Pancreas (tissue), 10 donors: Measurements from ENCODE around the gene NUP93. TPM values are rescaled to one million over a fixed set of nuclear protein-coding genes. Genes with fewer than 3 reads are reported as not detected.

ENCODE experiments used
- ATAC-seq, 4 donors: fragments of 200-7000 bp; cut with Tn5 transposase; one replicate each; pipeline versions ENCODE4 v1.8.0 to v1.9.1; 2020; ENCODE audit warnings: mild to moderate bottlenecking in 4 of 4, moderate library complexity in 4 of 4
- DNase-seq, 6 donors: peaks; one replicate each; pipeline ENCODE4 v3.0.0-alpha.2; 2020
- FAIRE-seq: peaks from 2 replicates; lab custom pipeline; 2012; peaks lifted over from hg19 to GRCh38; lab: Jason Lieb, UNC
- H3K27ac ChIP-seq, 4 donors: fragments of 200-600 bp; sonication (generic); 1 replicate in 3 of 4; 2 replicates in 1 of 4; pipeline versions ENCODE4 v1.5.0 to v1.8.0; 2020
- H3K27me3 ChIP-seq, 4 donors: fragments of 200-600 bp; one replicate each; pipeline ENCODE4 v1.8.0; 2021
- H3K36me3 ChIP-seq, 3 donors: fragments of 200-600 bp; sonication (generic) in 1 of 3; one replicate each; pipeline versions ENCODE4 v1.5.0 to v1.8.0; 2020 to 2021
- H3K4me1 ChIP-seq, 3 donors: fragments of 200-600 bp; one replicate each; pipeline ENCODE4 v1.8.0; 2021
- H3K4me3 ChIP-seq, 4 donors: fragments of 200-600 bp; sonication (generic) in 2 of 4; one replicate each; pipeline versions ENCODE4 v1.5.0 to v1.8.0; 2020 to 2021
- H3K9me3 ChIP-seq, 4 donors: fragments of 200-600 bp; one replicate each; pipeline ENCODE4 v1.8.0; 2021
- WGBS, 2 donors: extraction: QIAGEN DNeasy Blood & Tissue Kit; methylation state at CpG; one replicate each; pipeline ENCODE4 v1.1.7; 2013; 5-methylcytosine and 5-hydroxymethylcytosine counted together
- intact Hi-C, 3 donors: fragments of 100-400 bp; cut with DNase I; formaldehyde crosslinking; loops; one replicate each; pipeline versions ENCODE4 v1.11.1 to v1.14.2; 2022
- polyA plus RNA-seq, 2 donors: library from polyadenylated mRNA; stranded (reverse); fragments of 200-250 nt; gene quantifications; one replicate each; pipeline ENCODE4 v1.2.3, GENCODE V29; 2013
- total RNA-seq, 6 donors: library from RNA; stranded (reverse); fragmentation: NEBNext Ultra II Directional in 4 of 6; extraction: Animal tissue kit (Norgen Biotek cat#: 25700) in 4 of 6; gene quantifications; one replicate each; pipeline versions ENCODE4 v1.2.1 to v1.2.4, GENCODE V29; 2021 to 2023
- TF ChIP-seq, protein P1 (sequence below), 4 donors: fragments of 200-600 bp; sonication (generic) in 3 of 4; IDR thresholded peaks; one replicate each; pipeline versions ENCODE4 v1.5.0 to v1.8.0; 2021; ENCODE audit warnings: antibody characterized with exemption in 4 of 4
- donor health status: healthy with polysubstance abuse.
- donor health status: DM: no; HTN: no; CAD: no; lungs with moderate emphysema.
- donor health status: DM: no; HTN: no; CAD: no.
- donor health status: control.
- donor health status: control.
- donor health status: Bipolar disorder and iron deficiency.
- donor health status: DM: yes; HTN: yes; CAD: no.
- donor health status: DM: no; HTN: no; CAD: no.
- donor health status: DM: no; HTN: no; CAD: no.
- donor health status: DM: yes; HTN: yes; CAD: no.

The NUP93 gene
- total and polyA plus RNA-seq, 8 donors: 13.1 to 31.4 (median 21.2) TPM

DNA sequence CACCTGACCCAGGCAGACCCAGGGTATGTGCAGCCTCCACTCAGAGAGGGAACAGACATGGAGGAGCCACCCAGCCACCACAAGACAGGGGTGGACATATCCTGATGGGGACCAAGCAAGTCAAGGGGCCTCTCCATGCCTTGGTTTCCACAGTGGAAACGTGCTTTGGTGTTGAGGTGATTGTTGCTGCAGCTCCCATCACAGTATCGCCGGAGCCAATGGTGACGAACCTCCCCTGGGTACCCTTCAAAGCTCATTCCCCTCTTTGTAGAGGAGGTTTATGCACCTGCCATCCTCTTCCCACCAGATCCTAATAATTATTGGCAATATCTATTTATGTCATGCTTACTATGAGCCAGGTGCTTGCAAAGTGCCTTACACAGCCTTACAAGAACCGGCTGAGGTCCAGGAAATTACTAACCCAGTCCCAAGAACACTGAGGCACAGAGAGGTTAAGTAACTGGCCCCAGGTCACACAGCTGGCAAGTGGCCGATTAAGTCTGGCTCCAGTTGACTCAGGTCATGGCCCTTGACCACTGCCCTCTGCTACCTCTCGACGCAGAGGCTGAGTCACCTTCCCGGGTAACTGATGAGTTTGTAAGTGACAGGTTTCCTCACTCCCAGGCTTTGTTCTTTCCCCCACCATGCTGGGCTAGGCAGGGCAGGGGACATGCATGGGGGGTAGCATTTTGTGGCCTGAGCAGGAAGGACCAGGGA, 155.7 kb downstream of the NUP93 start:
- FAIRE-seq (no peak), DNase-seq (no peak), ATAC-seq (no peak)
- Histone ChIP-seq H3K27ac (no peak overlapping the region), H3K9me3 (no peaks in the 10 kb centered on the region), H3K36me3 (no peaks in the 10 kb centered on the region), H3K4me3 (no peak overlapping the region), H3K4me1 (no peaks in the 10 kb centered on the region), H3K27me3 (no peaks in the 10 kb centered on the region)
- 75 to 78% methylated on average over 9 of the region's 9 CpGs for WGBS, 2 donors
- intact Hi-C loops: no loop called here
- TF ChIP-seq, protein P1, sequence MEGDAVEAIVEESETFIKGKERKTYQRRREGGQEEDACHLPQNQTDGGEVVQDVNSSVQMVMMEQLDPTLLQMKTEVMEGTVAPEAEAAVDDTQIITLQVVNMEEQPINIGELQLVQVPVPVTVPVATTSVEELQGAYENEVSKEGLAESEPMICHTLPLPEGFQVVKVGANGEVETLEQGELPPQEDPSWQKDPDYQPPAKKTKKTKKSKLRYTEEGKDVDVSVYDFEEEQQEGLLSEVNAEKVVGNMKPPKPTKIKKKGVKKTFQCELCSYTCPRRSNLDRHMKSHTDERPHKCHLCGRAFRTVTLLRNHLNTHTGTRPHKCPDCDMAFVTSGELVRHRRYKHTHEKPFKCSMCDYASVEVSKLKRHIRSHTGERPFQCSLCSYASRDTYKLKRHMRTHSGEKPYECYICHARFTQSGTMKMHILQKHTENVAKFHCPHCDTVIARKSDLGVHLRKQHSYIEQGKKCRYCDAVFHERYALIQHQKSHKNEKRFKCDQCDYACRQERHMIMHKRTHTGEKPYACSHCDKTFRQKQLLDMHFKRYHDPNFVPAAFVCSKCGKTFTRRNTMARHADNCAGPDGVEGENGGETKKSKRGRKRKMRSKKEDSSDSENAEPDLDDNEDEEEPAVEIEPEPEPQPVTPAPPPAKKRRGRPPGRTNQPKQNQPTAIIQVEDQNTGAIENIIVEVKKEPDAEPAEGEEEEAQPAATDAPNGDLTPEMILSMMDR (IDR thresholded peaks at IDR 0.05): no peak

DNA sequence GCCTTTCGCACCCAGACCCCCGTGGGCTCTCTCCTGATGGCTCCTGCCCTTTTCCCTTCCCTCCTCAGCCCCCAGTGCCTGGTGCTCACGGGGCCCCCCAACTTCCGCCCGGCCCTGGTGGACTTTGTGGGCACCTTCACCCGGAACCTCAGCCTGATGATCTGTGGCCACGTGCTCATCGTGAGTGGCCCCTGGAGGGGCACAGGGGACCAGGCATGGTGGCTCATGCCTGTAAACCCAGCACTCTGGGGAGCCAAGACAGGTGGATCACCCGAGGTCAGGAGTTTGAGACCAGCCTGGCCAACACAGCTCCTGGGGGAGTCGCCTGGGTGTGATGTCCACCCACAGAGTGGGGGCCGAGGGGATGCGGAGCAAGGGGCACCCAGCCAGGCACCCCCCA, 156.4 kb downstream of the NUP93 start:
- no peak for DNase-seq
- no peak for ATAC-seq
- intact Hi-C loops: no loop called here
- no peaks in the 10 kb centered on the region for H3K36me3 ChIP-seq
- no peaks in the 10 kb centered on the region for H3K27me3 ChIP-seq
- no peaks in the 10 kb centered on the region for H3K9me3 ChIP-seq
- no peaks in the 10 kb centered on the region for H3K4me1 ChIP-seq
- no peak for FAIRE-seq
- H3K4me3 ChIP-seq: no peak overlapping the region
- WGBS, 2 donors: 90 to 92% methylated on average over 11 to 12 of the region's 12 CpGs
- TF ChIP-seq, protein P1 (IDR thresholded peaks at IDR 0.05): no peak
- no peak overlapping the region for H3K27ac ChIP-seq

DNA sequence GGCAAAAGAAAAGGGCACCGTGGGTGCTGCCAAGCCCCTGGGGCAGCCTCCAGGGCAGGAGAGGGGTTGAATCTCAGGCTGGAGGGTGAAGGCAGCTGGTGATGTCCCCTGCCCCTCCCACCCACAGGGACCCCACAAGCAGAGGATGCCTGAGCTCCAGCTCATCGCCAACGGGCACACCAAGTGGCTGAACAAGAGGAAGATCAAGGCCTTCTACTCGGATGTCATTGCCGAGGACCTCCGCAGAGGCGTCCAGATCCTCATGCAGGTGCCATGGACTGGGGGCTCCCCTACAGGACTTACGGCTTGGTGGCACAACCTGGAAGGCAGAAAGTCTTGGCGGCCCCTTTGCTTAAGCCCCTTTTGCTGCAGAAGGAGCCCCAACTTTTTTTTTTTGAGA, 156.9 kb downstream of the NUP93 start:
- H3K4me1 ChIP-seq: no peaks in the 10 kb centered on the region
- H3K9me3 ChIP-seq: no peaks in the 10 kb centered on the region
- ATAC-seq: no peak
- no peak for DNase-seq
- H3K36me3 ChIP-seq: no peaks in the 10 kb centered on the region
- no peaks in the 10 kb centered on the region for H3K27me3 ChIP-seq
- 81% methylated on average over 9 of the region's 9 CpGs for WGBS, 2 donors
- TF ChIP-seq, protein P1 (IDR thresholded peaks at IDR 0.05): no peak
- H3K27ac ChIP-seq: no peak overlapping the region
- H3K4me3 ChIP-seq: no peak overlapping the region
- intact Hi-C loops: no loop called here
- FAIRE-seq: no peak

DNA sequence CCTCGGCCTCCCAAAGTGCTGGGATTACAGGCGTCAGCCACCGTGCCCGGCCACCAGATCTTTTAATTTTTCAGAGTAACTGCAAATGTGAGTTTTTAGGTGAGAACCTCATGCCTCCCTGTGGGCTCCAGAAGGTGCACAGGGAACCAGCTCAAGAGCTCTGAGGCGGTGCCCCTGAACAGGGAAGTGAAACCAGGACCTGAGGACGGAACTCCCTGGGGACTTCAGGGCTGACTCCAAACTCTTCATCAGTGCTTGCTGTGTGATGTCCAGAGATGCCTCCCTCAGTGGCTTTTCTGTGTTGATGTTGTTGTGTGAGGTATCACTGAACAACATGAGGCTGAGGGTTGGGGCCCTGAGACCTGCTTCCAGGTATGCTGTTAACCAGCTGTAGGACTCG, 158.9 kb downstream of the NUP93 start:
- Histone ChIP-seq H3K36me3 (no peaks in the 10 kb centered on the region), H3K4me3 (no peak overlapping the region), H3K4me1 (no peaks in the 10 kb centered on the region), H3K9me3 (no peaks in the 10 kb centered on the region), H3K27ac (no peak overlapping the region), H3K27me3 (no peaks in the 10 kb centered on the region)
- intact Hi-C loops: no loop called here
- DNase-seq: no peak
- TF ChIP-seq, protein P1 (IDR thresholded peaks at IDR 0.05): no peak
- WGBS, 2 donors: 93 to 96% methylated on average over 7 of the region's 7 CpGs
- peak in 1 of 4 donors; percentile 29 for ATAC-seq
- no peak for FAIRE-seq

DNA sequence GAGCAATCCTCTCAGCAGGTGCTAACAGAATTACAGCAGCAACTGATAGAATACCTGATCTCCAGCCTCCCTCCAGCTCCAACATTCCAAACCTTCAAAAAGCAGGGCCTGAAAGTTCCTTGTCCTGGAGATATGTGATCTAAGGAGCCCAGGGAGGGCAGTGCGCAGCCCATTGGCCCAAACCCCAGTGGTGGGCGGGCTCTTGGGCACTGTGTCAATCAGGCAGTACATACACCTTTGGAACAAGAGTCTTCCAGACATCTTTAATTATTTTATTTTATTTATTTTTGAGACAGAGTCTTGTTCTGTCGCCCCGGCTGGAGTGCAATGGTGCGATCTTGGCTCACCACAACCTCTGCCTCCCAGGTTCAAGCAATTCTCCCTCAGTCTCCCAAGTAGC, 159.3 kb downstream of the NUP93 start:
- TF ChIP-seq, protein P1 (IDR thresholded peaks at IDR 0.05): no peak
- H3K4me3 ChIP-seq: no peak overlapping the region
- no peaks in the 10 kb centered on the region for H3K9me3 ChIP-seq
- no peaks in the 10 kb centered on the region for H3K4me1 ChIP-seq
- WGBS, 2 donors: 93 to 96% methylated on average over 5 of the region's 5 CpGs
- DNase-seq: no peak
- peak in 2 of 4 donors; percentile 38 to 71 for ATAC-seq
- FAIRE-seq: no peak
- no peaks in the 10 kb centered on the region for H3K36me3 ChIP-seq
- no peaks in the 10 kb centered on the region for H3K27me3 ChIP-seq
- intact Hi-C loops: no loop called here
- H3K27ac ChIP-seq: no peak overlapping the region
